Loucy (cell line): ENCODE data around the gene EPHB1.

ENCODE experiments used
- H2AFZ ChIP-seq: fragments of 200-600 bp; sonication (generic); 2 replicates; pipeline ENCODE4 v1.6.0; 2016; ENCODE audit warnings: antibody characterized with exemption, mild to moderate bottlenecking, low read length, moderate library complexity
- H3F3A ChIP-seq: fragments of 200-600 bp; 2 replicates; pipeline ENCODE4 v1.6.0; 2016; ENCODE audit warnings: antibody characterized with exemption, low read depth, mild to moderate bottlenecking
- H3K27me3 ChIP-seq: fragments of 200-600 bp; sonication (generic); 2 replicates; pipeline ENCODE4 v1.6.1; 2014; ENCODE audit warnings: low read length, mild to moderate bottlenecking; ENCODE audit not compliant: insufficient read depth, poor library complexity, severe bottlenecking
- H3K36me3 ChIP-seq: fragments of 200-600 bp; sonication (generic); 2 replicates; pipeline ENCODE4 v1.6.1; 2016; ENCODE audit warnings: low read length; ENCODE audit not compliant: insufficient read depth
- H3K4me1 ChIP-seq: fragments of 200-600 bp; sonication (generic); 2 replicates; pipeline ENCODE4 v1.5.1; 2014; ENCODE audit warnings: low read length, mild to moderate bottlenecking; ENCODE audit not compliant: insufficient read depth, poor library complexity, severe bottlenecking
- H3K4me2 ChIP-seq: fragments of 200-600 bp; sonication (generic); 2 replicates; pipeline ENCODE4 v1.6.0; 2014; ENCODE audit warnings: antibody characterized with exemption, low read length, low read depth, mild to moderate bottlenecking; ENCODE audit not compliant: poor library complexity, severe bottlenecking
- H3K4me3 ChIP-seq: fragments of 200-600 bp; sonication (generic); 2 replicates; pipeline ENCODE4 v1.5.1; 2014; ENCODE audit warnings: low read length, mild to moderate bottlenecking, mixed read lengths; ENCODE audit not compliant: poor library complexity, severe bottlenecking
- H3K79me2 ChIP-seq: fragments of 200-600 bp; sonication (generic); 2 replicates; pipeline ENCODE4 v1.6.1; 2014; ENCODE audit warnings: low read length; ENCODE audit not compliant: insufficient read depth
- H3K9ac ChIP-seq: fragments of 200-600 bp; sonication (generic); 2 replicates; pipeline ENCODE4 v1.6.0; 2014; ENCODE audit warnings: mild to moderate bottlenecking, low read depth, low read length, moderate library complexity; ENCODE audit not compliant: poor library complexity, severe bottlenecking
- H3K9me2 ChIP-seq: fragments of 200-600 bp; sonication (generic); replicated peaks from 2 replicates; pipeline ENCODE4 v1.6.1; 2016; ENCODE audit warnings: low read depth, low read length, mixed read lengths
- H3K9me3 ChIP-seq: fragments of 200-600 bp; sonication (generic); 2 replicates; pipeline ENCODE4 v1.6.1; 2014; ENCODE audit warnings: mild to moderate bottlenecking, antibody characterized with exemption, low read length, low read depth; ENCODE audit not compliant: insufficient read depth
- H4K20me1 ChIP-seq: fragments of 200-600 bp; sonication (generic); 2 replicates; pipeline ENCODE4 v1.6.0; 2014; ENCODE audit warnings: antibody characterized with exemption, low read length, mild to moderate bottlenecking; ENCODE audit not compliant: insufficient read depth, poor library complexity, severe bottlenecking
- EZH2phosphoT487 ChIP-seq: fragments of 200-600 bp; IDR thresholded peaks from 2 replicates; pipeline ENCODE4 v1.6.1; 2018; ENCODE audit warnings: antibody characterized with exemption, mild to moderate bottlenecking, moderate library complexity, borderline replicate concordance
- TF ChIP-seq, protein P1 (sequence below): fragments of 200-600 bp; sonication (generic); conservative IDR thresholded peaks from 2 replicates; pipeline ENCODE4 v1.5.1; 2014; ENCODE audit warnings: mild to moderate bottlenecking, antibody characterized with exemption, low read length

Gene EPHB1

DNA sequence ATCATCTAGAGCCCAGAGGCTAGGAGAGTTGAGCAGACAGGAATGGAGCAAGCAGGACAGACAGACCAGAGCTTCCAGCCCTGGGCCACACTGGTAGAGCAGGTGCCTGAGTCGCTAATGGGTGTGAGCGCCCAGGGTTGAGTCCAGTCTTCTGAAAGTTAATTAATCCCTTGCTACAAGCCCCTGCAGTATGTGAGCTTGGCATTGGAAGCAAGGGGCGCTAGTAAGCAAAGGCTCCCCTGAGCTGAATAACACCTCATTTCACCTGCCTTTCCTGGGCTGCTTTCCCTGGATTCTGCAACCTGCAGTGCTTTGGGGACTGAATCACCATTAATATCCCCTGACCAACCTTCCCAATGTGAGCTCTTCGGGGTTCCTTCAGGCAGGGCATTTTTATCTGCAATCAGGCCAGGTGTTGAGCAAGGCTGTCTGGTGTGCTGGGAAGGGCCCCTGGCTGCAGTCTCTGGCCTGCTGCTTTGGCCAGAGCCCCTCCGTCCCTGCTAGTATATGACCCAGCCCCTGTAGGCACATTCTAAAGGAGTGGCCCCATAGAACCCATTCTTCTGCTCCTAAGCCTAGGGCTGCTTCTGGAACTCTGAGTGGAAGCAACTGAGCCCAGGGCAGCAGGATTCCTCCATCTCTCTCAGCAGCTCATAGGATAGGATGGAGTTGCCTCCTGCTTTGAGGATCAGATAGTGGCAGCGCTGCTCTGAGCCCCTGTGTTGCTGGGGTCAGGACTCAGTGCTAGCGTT lies 45.1 kb upstream of the EPHB1 start:
- Histone ChIP-seq H3K9me2 (no peaks in the 10 kb centered on the region), H2AFZ (no peak overlapping the region), H3K27me3 (no peaks in the 10 kb centered on the region), H3K79me2 (no peaks in the 10 kb centered on the region), H3K36me3 (no peaks in the 10 kb centered on the region), H4K20me1 (no peaks in the 10 kb centered on the region), H3K9ac (no peak overlapping the region), H3F3A (no peaks in the 10 kb centered on the region), H3K4me1 (no peaks in the 10 kb centered on the region), H3K9me3 (no peaks in the 10 kb centered on the region), H3K4me2 (no peak overlapping the region), H3K4me3 (no peak overlapping the region)
- TF ChIP-seq EZH2phosphoT487: no peak
- TF ChIP-seq, protein P1, sequence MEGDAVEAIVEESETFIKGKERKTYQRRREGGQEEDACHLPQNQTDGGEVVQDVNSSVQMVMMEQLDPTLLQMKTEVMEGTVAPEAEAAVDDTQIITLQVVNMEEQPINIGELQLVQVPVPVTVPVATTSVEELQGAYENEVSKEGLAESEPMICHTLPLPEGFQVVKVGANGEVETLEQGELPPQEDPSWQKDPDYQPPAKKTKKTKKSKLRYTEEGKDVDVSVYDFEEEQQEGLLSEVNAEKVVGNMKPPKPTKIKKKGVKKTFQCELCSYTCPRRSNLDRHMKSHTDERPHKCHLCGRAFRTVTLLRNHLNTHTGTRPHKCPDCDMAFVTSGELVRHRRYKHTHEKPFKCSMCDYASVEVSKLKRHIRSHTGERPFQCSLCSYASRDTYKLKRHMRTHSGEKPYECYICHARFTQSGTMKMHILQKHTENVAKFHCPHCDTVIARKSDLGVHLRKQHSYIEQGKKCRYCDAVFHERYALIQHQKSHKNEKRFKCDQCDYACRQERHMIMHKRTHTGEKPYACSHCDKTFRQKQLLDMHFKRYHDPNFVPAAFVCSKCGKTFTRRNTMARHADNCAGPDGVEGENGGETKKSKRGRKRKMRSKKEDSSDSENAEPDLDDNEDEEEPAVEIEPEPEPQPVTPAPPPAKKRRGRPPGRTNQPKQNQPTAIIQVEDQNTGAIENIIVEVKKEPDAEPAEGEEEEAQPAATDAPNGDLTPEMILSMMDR: no peak

DNA sequence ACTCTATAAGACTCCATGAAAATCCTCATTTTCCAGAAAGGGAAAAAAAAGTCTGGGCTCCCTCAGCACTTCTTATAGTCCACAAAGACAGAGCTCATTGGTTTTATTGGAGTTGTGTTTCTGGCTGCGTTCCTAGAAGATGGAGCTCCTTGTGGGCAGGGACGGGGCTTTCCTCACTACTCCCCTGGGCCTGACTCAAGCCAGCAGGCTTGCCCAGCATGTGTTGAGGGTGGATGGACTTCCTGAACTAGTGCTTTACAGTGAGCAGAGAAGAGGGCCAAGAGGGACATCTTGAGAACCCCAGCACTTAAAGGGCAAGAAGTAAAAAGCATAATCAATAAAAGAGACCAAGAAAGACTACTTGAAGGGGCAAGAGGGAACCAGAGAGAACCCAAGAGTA lies 43.2 kb upstream of the EPHB1 start:
- no peak for TF ChIP-seq EZH2phosphoT487
- TF ChIP-seq, protein P1: no peak
- no peaks in the 10 kb centered on the region for H3K9me2 ChIP-seq
- H3K9ac ChIP-seq: no peak overlapping the region
- no peaks in the 10 kb centered on the region for H3K79me2 ChIP-seq
- H3K4me1 ChIP-seq: no peaks in the 10 kb centered on the region
- no peaks in the 10 kb centered on the region for H3K36me3 ChIP-seq
- no peaks in the 10 kb centered on the region for H4K20me1 ChIP-seq
- no peaks in the 10 kb centered on the region for H3F3A ChIP-seq
- no peaks in the 10 kb centered on the region for H3K27me3 ChIP-seq
- no peak overlapping the region for H2AFZ ChIP-seq
- no peak overlapping the region for H3K4me3 ChIP-seq
- H3K4me2 ChIP-seq: no peak overlapping the region
- no peaks in the 10 kb centered on the region for H3K9me3 ChIP-seq

DNA sequence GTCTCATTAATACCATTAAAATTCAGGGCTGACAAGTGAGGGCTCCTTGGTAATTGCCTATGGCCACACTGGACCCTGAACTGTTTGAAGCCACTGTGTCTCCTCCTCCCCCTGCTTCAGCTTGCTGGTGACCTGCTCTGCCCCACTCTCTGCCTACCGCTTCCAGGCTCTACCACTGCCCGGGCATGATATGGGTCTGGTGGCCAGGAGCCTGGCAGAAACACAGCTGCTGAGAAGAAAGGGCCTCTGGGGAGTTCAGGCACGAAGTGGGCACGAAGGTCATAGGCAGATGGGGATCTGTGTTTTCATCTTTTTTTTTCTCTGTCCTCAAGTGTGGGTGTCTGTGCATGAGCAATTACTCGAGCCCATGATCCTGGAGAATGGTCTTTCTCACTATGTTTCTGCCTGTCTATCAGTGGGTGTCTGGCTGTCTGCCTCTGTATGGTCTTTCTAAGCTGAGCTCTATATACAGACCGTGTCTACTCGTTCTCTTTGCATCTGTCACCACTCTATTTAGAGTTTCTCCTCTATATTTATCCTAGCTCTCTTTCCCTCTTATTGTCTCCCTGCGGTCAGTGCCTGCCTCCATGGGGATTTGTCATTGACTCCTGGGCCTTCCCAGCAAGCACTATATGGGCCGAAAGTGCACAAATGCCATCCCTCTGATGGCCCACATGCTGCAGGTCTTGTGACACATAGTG lies 42.1 kb upstream of the EPHB1 start:
- H3K27me3 ChIP-seq: no peaks in the 10 kb centered on the region
- no peaks in the 10 kb centered on the region for H3F3A ChIP-seq
- H2AFZ ChIP-seq: no peak overlapping the region
- H3K79me2 ChIP-seq: no peaks in the 10 kb centered on the region
- H3K9me2 ChIP-seq: no peaks in the 10 kb centered on the region
- H3K4me2 ChIP-seq: no peak overlapping the region
- H3K4me1 ChIP-seq: no peaks in the 10 kb centered on the region
- H3K9ac ChIP-seq: no peak overlapping the region
- no peaks in the 10 kb centered on the region for H3K36me3 ChIP-seq
- no peaks in the 10 kb centered on the region for H4K20me1 ChIP-seq
- no peaks in the 10 kb centered on the region for H3K9me3 ChIP-seq
- no peak for TF ChIP-seq EZH2phosphoT487
- TF ChIP-seq, protein P1: no peak
- H3K4me3 ChIP-seq: no peak overlapping the region
